Lung (tissue), 16 donors: ENCODE data around the gene SLC25A44. TPM values are rescaled to one million over a fixed set of nuclear protein-coding genes. Genes with fewer than 3 reads are reported as not detected.
A peak's percentile ranks its signal among the peaks of the same experiment; 100 is the strongest.

Experiments
- ATAC-seq: fragments of 200-7000 bp; cut with Tn5 transposase; one replicate; pipeline ENCODE4 v1.9.1; 2020; ENCODE audit warnings: moderate number of reproducible peaks; ENCODE audit not compliant: insufficient read depth, low FRiP score
- DNase-seq, 3 donors: peaks; one replicate each; pipeline ENCODE4 v3.0.0-alpha.2; 2013 to 2017
- H3K27ac ChIP-seq, 2 donors: one replicate each; pipeline ENCODE4 v1.5.1; 2013; ENCODE audit warnings: mild to moderate bottlenecking in 2 of 2, moderate library complexity in 2 of 2, control low read depth in 1 of 2, inconsistent platforms in 1 of 2, low read depth in 1 of 2, low read length in 1 of 2
- H3K27me3 ChIP-seq, 3 donors: one replicate each; pipeline ENCODE4 v1.5.1; 2013; ENCODE audit warnings: low read length in 2 of 3; ENCODE audit not compliant: control insufficient read depth in 3 of 3, insufficient read depth in 3 of 3
- H3K36me3 ChIP-seq, 4 donors: one replicate each; pipeline ENCODE4 v1.5.1; 2013; ENCODE audit warnings: low read length in 4 of 4, mild to moderate bottlenecking in 1 of 4, moderate library complexity in 1 of 4; ENCODE audit not compliant: control insufficient read depth in 4 of 4, insufficient read depth in 4 of 4
- H3K4me1 ChIP-seq, 5 donors: one replicate each; pipeline ENCODE4 v1.5.1; 2013; ENCODE audit warnings: low read length in 5 of 5, mild to moderate bottlenecking in 2 of 5, moderate library complexity in 1 of 5; ENCODE audit not compliant: control insufficient read depth in 5 of 5, insufficient read depth in 5 of 5
- H3K4me3 ChIP-seq: one replicate; pipeline ENCODE4 v1.5.1; 2013; ENCODE audit warnings: mild to moderate bottlenecking, control low read depth, moderate library complexity
- H3K9ac ChIP-seq, 2 donors: one replicate each; pipeline ENCODE4 v1.5.1; 2013; ENCODE audit warnings: low read length in 2 of 2, control low read depth in 1 of 2; ENCODE audit not compliant: insufficient read depth in 1 of 2
- H3K9me3 ChIP-seq, 4 donors: one replicate each; pipeline ENCODE4 v1.5.1; 2013; ENCODE audit warnings: low read length in 3 of 4, mild to moderate bottlenecking in 1 of 4, moderate library complexity in 1 of 4; ENCODE audit not compliant: control insufficient read depth in 4 of 4, insufficient read depth in 3 of 4
- WGBS, 2 donors: extraction: QIAGEN DNeasy Blood & Tissue Kit; methylation state at CpG; one replicate each; pipeline ENCODE4 v1.1.7; 2013; 5-methylcytosine and 5-hydroxymethylcytosine counted together
- long read RNA-seq, 5 donors: transcript quantifications; one replicate each; lab custom pipeline, GENCODE V29; 2026
- polyA plus RNA-seq, 2 donors: library from polyadenylated mRNA; stranded (reverse); fragments of 200-250 nt; gene quantifications; one replicate each; pipeline ENCODE4 v1.2.1, GENCODE V29; 2013
- total RNA-seq, 2 donors: library from RNA; depleted of rRNA in 1 of 2; stranded (reverse); fragments of >200 nt in 1 of 2; gene quantifications; one replicate each; pipeline ENCODE4 v1.2.1, GENCODE V29; 2014 to 2021
- TF ChIP-seq, protein P1 (sequence below): IDR thresholded peaks from 2 replicates; pipeline ENCODE4 v1.5.1; 2012; ENCODE audit warnings: mild to moderate bottlenecking; ENCODE audit errors: control extremely low read depth, extremely low read depth
- donor health status: control.
- donor health status: control.
- donor health status: Bipolar disorder and iron deficiency.
- donor health status: healthy.
- donor health status: DM: yes; HTN: yes; CAD: no.

Gene SLC25A44, protein sequence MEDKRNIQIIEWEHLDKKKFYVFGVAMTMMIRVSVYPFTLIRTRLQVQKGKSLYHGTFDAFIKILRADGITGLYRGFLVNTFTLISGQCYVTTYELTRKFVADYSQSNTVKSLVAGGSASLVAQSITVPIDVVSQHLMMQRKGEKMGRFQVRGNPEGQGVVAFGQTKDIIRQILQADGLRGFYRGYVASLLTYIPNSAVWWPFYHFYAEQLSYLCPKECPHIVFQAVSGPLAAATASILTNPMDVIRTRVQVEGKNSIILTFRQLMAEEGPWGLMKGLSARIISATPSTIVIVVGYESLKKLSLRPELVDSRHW
- total RNA-seq: 10 to 100 TPM; 10.9 to 28.4 TPM
- polyA plus RNA-seq: 10 to 100 TPM in 1 of 2 donors, 1 to 10 TPM in 1; 8.0 to 22.0 TPM
- long read RNA-seq, donor 1, full-length matches to known transcripts: 7 of 7 reads
- long read RNA-seq, donor 1, partial matches to known transcripts: 0 of 7 reads
- long read RNA-seq, donor 1, other reads (novel, unspliced or antisense): 0 of 7 reads
- long read RNA-seq, donor 2, partial matches to known transcripts: 0 of 1 reads
- long read RNA-seq, donor 2, other reads (novel, unspliced or antisense): 0 of 1 reads
- long read RNA-seq, donor 3, partial matches to known transcripts: 0 of 2 reads
- long read RNA-seq, donor 3, other reads (novel, unspliced or antisense): 0 of 2 reads
- long read RNA-seq, donor 4, full-length matches to known transcripts: 3 of 3 reads
- long read RNA-seq, donor 4, partial matches to known transcripts: 0 of 3 reads
- long read RNA-seq, donor 4, other reads (novel, unspliced or antisense): 0 of 3 reads
- long read RNA-seq, donor 5, full-length matches to known transcripts: 7 of 7 reads
- long read RNA-seq, donor 5, partial matches to known transcripts: 0 of 7 reads
- long read RNA-seq, donor 5, other reads (novel, unspliced or antisense): 0 of 7 reads

- WGBS, 2 donors: 2 to 4% methylated on average over 59 of the region's 59 CpGs
- peak within 1 kb of the TSS; percentile 18 to 89 for H3K9ac ChIP-seq
Observed at GRCh38 chr1:156193488-156194299, at the start of gene SLC25A44. Gene SLC25A44, plus strand, starts transcription at chr1:156194104. Its CDS starts 5,744 bp downstream, at chr1:156199848.

DNA sequence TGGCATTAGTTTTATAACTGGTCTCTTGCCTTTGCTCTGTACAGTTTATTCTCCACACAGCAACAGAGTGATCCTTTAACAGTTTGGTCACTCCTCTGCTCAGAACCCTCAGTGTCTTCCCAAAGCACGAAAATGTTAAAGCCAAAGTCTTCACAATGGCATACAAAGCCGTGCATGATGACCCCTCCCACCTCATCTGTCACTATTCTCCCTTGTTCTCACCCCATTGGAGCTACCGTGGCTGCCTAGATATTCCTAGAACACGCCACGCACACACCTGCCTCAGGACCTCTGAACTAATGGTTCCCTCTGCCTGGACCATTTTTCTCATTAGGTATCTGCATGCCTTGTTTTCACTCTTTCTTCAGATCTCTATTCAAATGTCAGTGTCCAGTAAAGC lies 49.2 kb upstream of the SLC25A44 start:
- H3K27ac ChIP-seq: no peak overlapping the region
- DNase-seq (no peak), ATAC-seq (no peak)
- TF ChIP-seq, protein P1, sequence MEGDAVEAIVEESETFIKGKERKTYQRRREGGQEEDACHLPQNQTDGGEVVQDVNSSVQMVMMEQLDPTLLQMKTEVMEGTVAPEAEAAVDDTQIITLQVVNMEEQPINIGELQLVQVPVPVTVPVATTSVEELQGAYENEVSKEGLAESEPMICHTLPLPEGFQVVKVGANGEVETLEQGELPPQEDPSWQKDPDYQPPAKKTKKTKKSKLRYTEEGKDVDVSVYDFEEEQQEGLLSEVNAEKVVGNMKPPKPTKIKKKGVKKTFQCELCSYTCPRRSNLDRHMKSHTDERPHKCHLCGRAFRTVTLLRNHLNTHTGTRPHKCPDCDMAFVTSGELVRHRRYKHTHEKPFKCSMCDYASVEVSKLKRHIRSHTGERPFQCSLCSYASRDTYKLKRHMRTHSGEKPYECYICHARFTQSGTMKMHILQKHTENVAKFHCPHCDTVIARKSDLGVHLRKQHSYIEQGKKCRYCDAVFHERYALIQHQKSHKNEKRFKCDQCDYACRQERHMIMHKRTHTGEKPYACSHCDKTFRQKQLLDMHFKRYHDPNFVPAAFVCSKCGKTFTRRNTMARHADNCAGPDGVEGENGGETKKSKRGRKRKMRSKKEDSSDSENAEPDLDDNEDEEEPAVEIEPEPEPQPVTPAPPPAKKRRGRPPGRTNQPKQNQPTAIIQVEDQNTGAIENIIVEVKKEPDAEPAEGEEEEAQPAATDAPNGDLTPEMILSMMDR: no peak
- peaks cover 0 to 7% (median 0%) of the 10 kb centered on the region in 4 donors for H3K36me3 ChIP-seq
- H3K9me3 ChIP-seq: no peaks in the 10 kb centered on the region
- H3K9ac ChIP-seq: no peak overlapping the region
- WGBS, 2 donors: 65 to 74% methylated on average over 5 of the region's 5 CpGs
- H3K4me3 ChIP-seq: no peak overlapping the region
- peaks cover 0 to 2% (median 2%) of the 10 kb centered on the region in 3 donors for H3K27me3 ChIP-seq
- H3K4me1 ChIP-seq: peaks cover 0 to 11% (median 10%) of the 10 kb centered on the region in 5 donors

More at GRCh38 chr1:156193488-156194299, at the start of gene SLC25A44:
- no peaks in the 10 kb centered on the region for H3K9me3 ChIP-seq
- H3K36me3 ChIP-seq: peaks cover 0 to 7% (median 4%) of the 10 kb centered on the region in 4 donors
- H3K4me3 ChIP-seq: peak within 1 kb of the TSS; percentile 90
- TF ChIP-seq, protein P1: no peak
- peak within 1 kb of the TSS; percentile 68 to 86 for H3K27ac ChIP-seq
- peaks cover 0 to 15% (median 2%) of the 10 kb centered on the region in 5 donors for H3K4me1 ChIP-seq
- DNase-seq (peak; percentile 98 to 100 (median 100)), ATAC-seq (peak; percentile 100)
- no peaks in the 10 kb centered on the region for H3K27me3 ChIP-seq

DNA sequence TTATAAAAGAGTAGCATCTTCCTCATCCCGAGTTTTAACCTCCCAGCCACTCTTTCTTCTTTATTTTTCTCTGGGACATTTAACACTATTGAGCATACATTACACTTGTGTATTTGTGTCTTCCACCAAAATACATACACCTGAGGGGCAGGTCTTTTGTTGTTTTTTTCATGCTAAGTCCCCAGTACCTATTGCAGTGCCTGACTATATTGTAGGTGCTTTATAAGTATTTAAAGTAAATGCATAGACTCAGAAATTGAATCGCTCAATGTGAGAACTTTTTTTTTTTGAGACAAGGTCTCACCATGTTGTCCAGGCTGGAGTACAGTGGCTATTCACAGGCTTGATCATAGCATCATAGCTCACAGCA lies 48.3 kb upstream of the SLC25A44 start:
- ATAC-seq: no peak
- Histone ChIP-seq H3K9ac (no peak overlapping the region), H3K27me3 (peaks cover 0 to 10% (median 9%) of the 10 kb centered on the region in 3 donors), H3K4me3 (no peak overlapping the region), H3K27ac (no peak overlapping the region), H3K9me3 (no peaks in the 10 kb centered on the region), H3K36me3 (no peaks in the 10 kb centered on the region), H3K4me1 (peaks cover 0 to 11% (median 10%) of the 10 kb centered on the region in 5 donors)
- TF ChIP-seq, protein P1: no peak
- 64 to 84% methylated on average over 2 of the region's 2 CpGs for WGBS, 2 donors
- no peak for DNase-seq
